Bone marrow (tissue), 2 donors: ENCODE results near the gene ERAL1.
"Not testable (repeated sequence)": the region's sequence is repeated elsewhere in the genome, so short reads cannot be mapped to it uniquely, and the experiment has no call there.

Source experiments
- DNase-seq, 2 donors: peaks; one replicate each; lab custom pipeline; 2025; lab: John Stamatoyannopoulos, UW

The ERAL1 gene

GRCh38 chr17:28899212-28899815, 44.5 kb downstream of the ERAL1 start:
- no peak for DNase-seq

- no peak for DNase-seq
Observed at GRCh38 chr17:28900986-28901726, 46.3 kb downstream of the ERAL1 start.

- peak in 1 of 2 donors; percentile 5 for DNase-seq
Observed at GRCh38 chr17:28901866-28902818, 47.3 kb downstream of the ERAL1 start.

GRCh38 chr17:28902819-28903545, 48.2 kb downstream of the ERAL1 start, which contains the start of gene DHRS13:
Gene DHRS13, minus strand, starts transcription at chr17:28903079. Its CDS starts 135 bp downstream, at chr17:28902944.
- peak; percentile 74 to 77 for DNase-seq

GRCh38 chr17:28903546-28903841, 48.7 kb downstream of the ERAL1 start:
- DNase-seq: not testable (repeated sequence)

DNA sequence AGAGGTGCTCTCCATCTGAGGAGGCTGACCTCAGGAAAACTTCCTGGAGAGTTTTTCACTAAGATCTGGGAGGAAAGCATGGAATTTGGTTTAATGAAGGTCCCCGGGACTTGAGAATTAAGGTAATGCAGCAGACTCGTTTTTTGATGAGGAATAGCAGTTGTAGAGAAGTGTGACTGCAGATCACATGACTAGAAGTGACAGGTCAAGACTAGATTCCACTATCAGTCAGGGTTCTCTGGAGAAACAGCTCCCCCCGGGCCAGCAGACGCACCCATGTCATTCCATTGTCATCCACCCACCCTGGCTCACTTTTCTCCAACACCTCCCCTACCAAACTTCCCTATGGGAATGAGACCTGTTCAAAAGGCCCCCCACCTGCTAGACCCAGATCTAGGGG, 50.0 kb downstream of the ERAL1 start:
- DNase-seq: no peak

DNA sequence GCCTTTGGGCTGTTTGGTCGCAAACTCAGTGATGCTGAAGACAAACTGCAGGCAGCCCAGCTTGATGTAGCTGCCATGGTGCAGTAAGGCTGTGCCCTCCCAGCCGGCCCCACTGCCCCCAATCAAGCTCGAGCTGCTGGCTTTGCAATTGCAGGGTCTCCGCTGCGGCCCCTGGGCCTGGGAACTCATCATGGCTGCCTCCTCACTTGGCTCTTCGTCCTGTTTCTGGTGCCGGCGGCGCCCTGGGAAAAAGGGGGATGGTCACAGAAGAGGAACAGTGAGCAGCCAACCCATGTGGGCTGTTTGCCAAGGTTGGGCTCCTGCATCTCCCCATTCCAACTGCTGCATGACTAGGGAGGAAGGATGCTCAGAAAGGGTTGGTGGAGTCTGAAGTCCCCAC, 51.5 kb downstream of the ERAL1 start:
- DNase-seq: no peak

GRCh38 chr17:28906706-28907438, 52.1 kb downstream of the ERAL1 start:
- DNase-seq: no peak

DNA sequence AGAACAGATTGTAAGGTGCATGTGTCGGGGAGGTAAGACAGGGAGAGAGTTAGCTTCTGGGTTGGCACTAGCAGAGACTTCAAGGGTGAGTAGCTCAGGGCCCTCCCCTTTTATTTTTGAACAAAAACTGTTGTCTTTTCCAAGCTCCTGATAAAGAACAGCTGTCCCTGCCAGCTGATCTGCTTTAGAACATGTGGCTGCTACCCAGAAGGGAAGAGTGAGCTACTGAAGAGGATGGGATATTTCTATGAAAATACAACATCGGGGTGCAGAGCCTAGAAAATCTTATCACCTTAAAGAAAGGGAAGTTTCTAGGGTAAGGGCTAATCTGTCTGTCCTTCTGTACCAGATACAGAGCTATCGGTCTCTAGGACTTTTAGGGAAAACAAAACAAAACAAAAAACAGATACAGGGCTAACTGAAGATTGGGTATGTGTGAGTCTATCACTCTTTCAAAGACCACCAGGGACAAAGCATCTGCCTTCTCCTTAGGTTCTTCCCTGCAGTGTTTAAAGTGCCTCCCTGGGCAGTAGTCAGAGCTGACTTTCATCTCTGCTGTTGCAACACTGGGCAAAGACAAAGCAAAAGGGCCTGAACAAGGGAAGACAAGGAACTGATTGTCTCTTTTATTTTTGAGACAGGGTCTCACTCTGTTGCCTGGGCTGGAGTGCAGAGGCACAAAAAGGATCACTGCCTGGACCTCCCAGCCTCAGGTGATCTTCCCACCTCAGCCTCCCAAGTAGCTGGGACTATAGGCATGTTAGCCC, 53.1 kb downstream of the ERAL1 start:
- no peak for DNase-seq

- DNase-seq: no peak
Observed at GRCh38 chr17:28908640-28909167, 53.9 kb downstream of the ERAL1 start.

- DNase-seq: no peak
Observed at GRCh38 chr17:28910534-28910933, 55.7 kb downstream of the ERAL1 start.
